MCF 10A (cell line): Measurements from ENCODE around the gene FHIP1B. TPM values are rescaled to one million over a fixed set of nuclear protein-coding genes. Genes with fewer than 3 reads are reported as not detected.
A peak's percentile ranks its signal among the peaks of the same experiment; 100 is the strongest.

Source experiments
- BruUV-seq: library from RNA; stranded (reverse); fragments of 400-500 nt; replicated peaks from 2 replicates; lab custom pipeline; 2021; lab: Mats Ljungman, UMichigan
- CTCF ChIA-PET: fragments of 300-600 bp; sonication (Branson Sonifier 250); formaldehyde crosslinking; extraction: SDS; loops from one replicate; lab custom pipeline; 2021; ENCODE audit warnings: antibody characterized with exemption, inconsistent platforms; lab: Yijun Ruan, JAX
- POLR2A ChIA-PET: fragments of 300-600, 350-650 bp; sonication (Branson Sonifier 250); formaldehyde crosslinking; extraction: SDS; loops from one replicate; lab custom pipeline; 2020; ENCODE audit warnings: antibody characterized with exemption, inconsistent platforms; lab: Yijun Ruan, JAX
- DNase-seq: peaks from one replicate; pipeline ENCODE4 v3.0.0-alpha.2; 2018; ENCODE audit not compliant: unreplicated experiment
- H3K27ac Mint-ChIP-seq: one replicate; pipeline ENCODE4 v1.8.0; 2022; ENCODE audit warnings: mild to moderate bottlenecking, low read depth, mixed read lengths; ENCODE audit not compliant: unreplicated experiment
- H3K27me3 Mint-ChIP-seq: one replicate; pipeline ENCODE4 v1.8.0; 2022; ENCODE audit warnings: mixed read lengths; ENCODE audit not compliant: insufficient read depth, unreplicated experiment
- H3K36me3 Mint-ChIP-seq: one replicate; pipeline ENCODE4 v1.8.0; 2022; ENCODE audit warnings: mild to moderate bottlenecking, moderate library complexity, mixed read lengths; ENCODE audit not compliant: insufficient read depth, unreplicated experiment
- H3K4me1 Mint-ChIP-seq: one replicate; pipeline ENCODE4 v1.8.0; 2022; ENCODE audit warnings: mixed read lengths; ENCODE audit not compliant: insufficient read depth, unreplicated experiment
- H3K4me3 Mint-ChIP-seq: one replicate; pipeline ENCODE4 v1.8.0; 2022; ENCODE audit warnings: mild to moderate bottlenecking, moderate library complexity, mixed read lengths; ENCODE audit not compliant: unreplicated experiment
- H3K9me3 Mint-ChIP-seq: one replicate; pipeline ENCODE4 v1.8.0; 2022; ENCODE audit warnings: mixed read lengths; ENCODE audit not compliant: unreplicated experiment
- intact Hi-C: fragments of 100-400 bp; cut with micrococcal nuclease; formaldehyde crosslinking; loops from 2 replicates; pipeline ENCODE4 v1.14.1; 2022
- total RNA-seq: library from RNA; stranded (reverse); gene quantifications from 2 replicates; pipeline ENCODE4 v1.2.3, GENCODE V29; 2022
- TF ChIP-seq, protein P1 (sequence below): fragments of 200-600 bp; IDR thresholded peaks from one replicate; pipeline ENCODE4 v1.8.0; 2022; ENCODE audit warnings: antibody characterized with exemption, mild to moderate bottlenecking; ENCODE audit not compliant: unreplicated experiment

Gene FHIP1B
- total RNA-seq, 1 experiment from 2014 or later: 44.6 TPM

GRCh38 chr11:6225024-6225423 is 9.4 kb downstream of the FHIP1B start:
- ChIA-PET POLR2A (interaction anchor here (0.8 to 1.0 kb wide), 2 partner anchors 9 to 10 kb away, joined by 3 read pairs; partner anchors contain the start of gene FHIP1B), CTCF (interaction anchor here (0.7 to 2.3 kb wide), 5 partner anchors 8 to 626 kb away, joined by 3 to 9 read pairs (median 4); no protein-coding TSS in a partner anchor)
- Mint-ChIP-seq H3K4me1 (peaks cover 28% of the 10 kb centered on the region), H3K4me3 (no peak overlapping the region), H3K27ac (peak overlapping the region; percentile 54), H3K27me3 (no peaks in the 10 kb centered on the region), H3K9me3 (no peaks in the 10 kb centered on the region), H3K36me3 (peaks cover 22% of the 10 kb centered on the region)
- intact Hi-C loops: no loop called here
- no TSS peak for BruUV-seq
- TF ChIP-seq, protein P1, sequence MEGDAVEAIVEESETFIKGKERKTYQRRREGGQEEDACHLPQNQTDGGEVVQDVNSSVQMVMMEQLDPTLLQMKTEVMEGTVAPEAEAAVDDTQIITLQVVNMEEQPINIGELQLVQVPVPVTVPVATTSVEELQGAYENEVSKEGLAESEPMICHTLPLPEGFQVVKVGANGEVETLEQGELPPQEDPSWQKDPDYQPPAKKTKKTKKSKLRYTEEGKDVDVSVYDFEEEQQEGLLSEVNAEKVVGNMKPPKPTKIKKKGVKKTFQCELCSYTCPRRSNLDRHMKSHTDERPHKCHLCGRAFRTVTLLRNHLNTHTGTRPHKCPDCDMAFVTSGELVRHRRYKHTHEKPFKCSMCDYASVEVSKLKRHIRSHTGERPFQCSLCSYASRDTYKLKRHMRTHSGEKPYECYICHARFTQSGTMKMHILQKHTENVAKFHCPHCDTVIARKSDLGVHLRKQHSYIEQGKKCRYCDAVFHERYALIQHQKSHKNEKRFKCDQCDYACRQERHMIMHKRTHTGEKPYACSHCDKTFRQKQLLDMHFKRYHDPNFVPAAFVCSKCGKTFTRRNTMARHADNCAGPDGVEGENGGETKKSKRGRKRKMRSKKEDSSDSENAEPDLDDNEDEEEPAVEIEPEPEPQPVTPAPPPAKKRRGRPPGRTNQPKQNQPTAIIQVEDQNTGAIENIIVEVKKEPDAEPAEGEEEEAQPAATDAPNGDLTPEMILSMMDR: no peak
- no peak for DNase-seq

GRCh38 chr11:6224421-6224820 is 10.0 kb downstream of the FHIP1B start:
- DNase-seq: no peak
- peak overlapping the region; percentile 54 for H3K27ac Mint-ChIP-seq
- no peaks in the 10 kb centered on the region for H3K27me3 Mint-ChIP-seq
- POLR2A ChIA-PET: interaction anchor here (0.8 kb wide), 1 partner anchor 10 kb away, joined by 3 read pairs; the partner anchor contains the start of gene FHIP1B
- BruUV-seq: no TSS peak
- TF ChIP-seq, protein P1: no peak
- peaks cover 22% of the 10 kb centered on the region for H3K36me3 Mint-ChIP-seq
- no peaks in the 10 kb centered on the region for H3K9me3 Mint-ChIP-seq
- no peak overlapping the region for H3K4me3 Mint-ChIP-seq
- CTCF ChIA-PET: interaction anchor here (1.8 to 2.3 kb wide), 3 partner anchors 129 to 139 kb away, joined by 5 to 9 read pairs (median 7); no protein-coding TSS in a partner anchor
- peaks cover 34% of the 10 kb centered on the region for H3K4me1 Mint-ChIP-seq
- intact Hi-C loops: no loop called here

DNA sequence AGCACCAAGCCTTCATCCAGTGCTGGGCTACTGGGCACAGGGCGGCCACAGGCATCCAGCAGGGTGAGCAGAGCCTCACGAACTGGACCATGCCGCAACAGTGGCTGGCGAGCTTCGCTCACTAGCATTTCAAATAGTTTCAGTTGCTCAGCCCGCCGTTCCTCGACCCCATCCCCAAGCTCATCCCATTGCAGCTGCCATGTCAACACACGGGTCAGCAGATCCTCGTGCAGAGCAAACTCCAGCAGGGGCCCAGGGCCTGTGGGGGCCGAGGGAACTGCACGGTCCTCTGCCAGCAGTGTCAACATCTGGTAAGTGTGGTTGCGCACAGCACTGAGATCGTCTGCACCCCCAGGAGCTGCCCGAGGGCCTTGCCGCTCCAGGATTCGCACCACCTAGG is 10.6 kb downstream of the FHIP1B start:
- Mint-ChIP-seq H3K4me3 (no peak overlapping the region), H3K9me3 (no peaks in the 10 kb centered on the region), H3K36me3 (peaks cover 22% of the 10 kb centered on the region), H3K27ac (no peak overlapping the region), H3K27me3 (no peaks in the 10 kb centered on the region), H3K4me1 (peaks cover 40% of the 10 kb centered on the region)
- intact Hi-C loops: no loop called here
- POLR2A ChIA-PET: no interaction called here
- TF ChIP-seq, protein P1: no peak
- no peak for DNase-seq
- CTCF ChIA-PET: interaction anchor here (1.9 to 2.3 kb wide), 2 partner anchors 129 to 139 kb away, joined by 5 to 9 read pairs; no protein-coding TSS in a partner anchor
- BruUV-seq: no TSS peak

DNA sequence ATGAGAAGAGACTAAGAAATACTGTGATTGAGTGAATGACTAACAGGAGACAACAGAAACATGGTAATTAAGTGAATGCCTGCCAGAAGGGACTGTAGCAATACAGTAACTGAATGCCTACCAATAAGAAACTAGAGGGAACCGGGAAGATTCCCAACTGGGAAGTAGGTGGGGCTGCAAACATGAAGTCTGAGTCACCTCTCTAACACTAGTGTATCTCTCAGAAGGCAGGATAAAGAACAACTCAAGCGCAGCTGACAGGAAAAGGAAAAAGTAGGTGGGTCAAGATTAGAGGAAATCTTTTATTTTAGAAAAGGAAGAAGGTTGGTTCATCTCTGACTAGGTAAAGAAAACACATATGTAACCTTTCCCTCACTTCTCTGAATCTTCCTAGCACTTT is 15.1 kb downstream of the FHIP1B start:
- peaks cover 37% of the 10 kb centered on the region for H3K36me3 Mint-ChIP-seq
- POLR2A ChIA-PET: interaction anchor here (0.7 to 3.7 kb wide), 5 partner anchors 10 to 101 kb away, joined by 3 to 40 read pairs (median 5); partner anchors contain the start of genes CAVIN3 and FHIP1B
- intact Hi-C loops: loop anchor here (2.0 kb wide), 1 partner anchor 15 kb away; the partner anchor contains the start of gene FHIP1B
- H3K27me3 Mint-ChIP-seq: no peaks in the 10 kb centered on the region
- no peaks in the 10 kb centered on the region for H3K9me3 Mint-ChIP-seq
- DNase-seq: peak; percentile 95
- no TSS peak for BruUV-seq
- no peak overlapping the region for H3K4me3 Mint-ChIP-seq
- CTCF ChIA-PET: interaction anchor here (0.5 to 3.9 kb wide), 9 partner anchors 10 to 1447 kb away, joined by 3 to 24 read pairs (median 4); no protein-coding TSS in a partner anchor
- H3K4me1 Mint-ChIP-seq: peaks cover 13% of the 10 kb centered on the region
- TF ChIP-seq, protein P1: no peak
- peak overlapping the region; percentile 57 for H3K27ac Mint-ChIP-seq
